ENCODE measurements around the gene ZBTB46. TPM values are rescaled to one million over a fixed set of nuclear protein-coding genes. Genes with fewer than 3 reads are reported as not detected.

Gene ZBTB46
- total RNA-seq, 1 donor from 2014 or later: 11.6 TPM

- no peak for DNase-seq (ENCODE audit: low spot score in 2 of 2, unreplicated experiment in 2 of 2)
- Mint-ChIP-seq H3K27ac (no peak overlapping the region), H3K27me3 (ENCODE audit: low read depth) (no peaks in the 10 kb centered on the region), H3K4me1 (no peaks in the 10 kb centered on the region), H3K9me3 (no peaks in the 10 kb centered on the region), H3K4me3 (no peak overlapping the region), H3K36me3 (no peaks in the 10 kb centered on the region)
- TF ChIP-seq CTCF (IDR thresholded peaks at IDR 0.05; ENCODE audit: unreplicated experiment): no peak
Measured at GRCh38 chr20:63787749-63788148, 43.3 kb downstream of the ZBTB46 start.

GRCh38 chr20:63787302-63787701, 43.8 kb downstream of the ZBTB46 start:
- H3K4me3 Mint-ChIP-seq: no peak overlapping the region
- no peak for TF ChIP-seq CTCF (IDR thresholded peaks at IDR 0.05; ENCODE audit: unreplicated experiment)
- H3K27ac Mint-ChIP-seq: no peak overlapping the region
- no peak for DNase-seq (ENCODE audit: low spot score in 2 of 2, unreplicated experiment in 2 of 2)
- no peaks in the 10 kb centered on the region for H3K27me3 Mint-ChIP-seq (ENCODE audit: low read depth)
- H3K9me3 Mint-ChIP-seq: no peaks in the 10 kb centered on the region
- no peaks in the 10 kb centered on the region for H3K36me3 Mint-ChIP-seq
- no peaks in the 10 kb centered on the region for H3K4me1 Mint-ChIP-seq

GRCh38 chr20:63785691-63786131, 45.4 kb downstream of the ZBTB46 start:
- no peaks in the 10 kb centered on the region for H3K9me3 Mint-ChIP-seq
- TF ChIP-seq CTCF (IDR thresholded peaks at IDR 0.05; ENCODE audit: unreplicated experiment): no peak
- H3K4me3 Mint-ChIP-seq: no peak overlapping the region
- H3K4me1 Mint-ChIP-seq: no peaks in the 10 kb centered on the region
- no peak for DNase-seq (ENCODE audit: low spot score in 2 of 2, unreplicated experiment in 2 of 2)
- H3K36me3 Mint-ChIP-seq: no peaks in the 10 kb centered on the region
- H3K27me3 Mint-ChIP-seq (ENCODE audit: low read depth): no peaks in the 10 kb centered on the region
- H3K27ac Mint-ChIP-seq: no peak overlapping the region

GRCh38 chr20:63783970-63784369, 47.1 kb downstream of the ZBTB46 start:
- H3K27ac Mint-ChIP-seq: no peak overlapping the region
- DNase-seq (ENCODE audit: low spot score in 2 of 2, unreplicated experiment in 2 of 2): no peak
- no peak overlapping the region for H3K4me3 Mint-ChIP-seq
- H3K36me3 Mint-ChIP-seq: no peaks in the 10 kb centered on the region
- H3K4me1 Mint-ChIP-seq: no peaks in the 10 kb centered on the region
- H3K27me3 Mint-ChIP-seq (ENCODE audit: low read depth): no peaks in the 10 kb centered on the region
- TF ChIP-seq CTCF (IDR thresholded peaks at IDR 0.05; ENCODE audit: unreplicated experiment): no peak
- H3K9me3 Mint-ChIP-seq: no peaks in the 10 kb centered on the region

GRCh38 chr20:63782521-63782971, 48.5 kb downstream of the ZBTB46 start:
- Mint-ChIP-seq H3K36me3 (peaks cover 8% of the 10 kb centered on the region), H3K4me1 (no peaks in the 10 kb centered on the region)
- DNase-seq (ENCODE audit: low spot score in 2 of 2, unreplicated experiment in 2 of 2): no peak

More at GRCh38 chr20:63782521-63782971, 48.5 kb downstream of the ZBTB46 start:
- no peak for TF ChIP-seq CTCF (IDR thresholded peaks at IDR 0.05; ENCODE audit: unreplicated experiment)
- H3K27me3 Mint-ChIP-seq (ENCODE audit: low read depth): no peaks in the 10 kb centered on the region
- H3K9me3 Mint-ChIP-seq: peaks cover 2% of the 10 kb centered on the region
- H3K27ac Mint-ChIP-seq: no peak overlapping the region
- no peak overlapping the region for H3K4me3 Mint-ChIP-seq

Data from mesothelial cell of epicardium (in vitro differentiated cells).